GM23338 (cell line): ENCODE data around the gene KNTC1. TPM values are rescaled to one million over a fixed set of nuclear protein-coding genes. Genes with fewer than 3 reads are reported as not detected.

Experiments used
- ATAC-seq: fragments of 200-7000 bp; cut with Tn5 transposase; 3 replicates; pipeline ENCODE4 v1.9.1; 2020
- DNase-seq: peaks from one replicate; pipeline ENCODE4 v3.0.0-alpha.2; 2015; ENCODE audit warnings: low spot score
- H2AFZ ChIP-seq: fragments of 200-600 bp; sonication (generic); 2 replicates; pipeline ENCODE4 v1.8.0; 2016; ENCODE audit warnings: antibody characterized with exemption, mild to moderate bottlenecking, moderate library complexity
- H3F3A ChIP-seq: fragments of 200-600 bp; sonication (generic); replicated peaks from 2 replicates; pipeline ENCODE4 v1.8.0; 2017; ENCODE audit warnings: antibody characterized with exemption, mixed run types, low read depth
- H3K27ac ChIP-seq: fragments of 200-600 bp; sonication (generic); 2 replicates; pipeline ENCODE4 v1.6.1; 2016; ENCODE audit warnings: low read depth
- H3K27me3 ChIP-seq: fragments of 200-600 bp; sonication (generic); 2 replicates; pipeline ENCODE4 v1.8.0; 2016; ENCODE audit warnings: mild to moderate bottlenecking, mixed run types, moderate library complexity; ENCODE audit not compliant: insufficient read depth
- H3K36me3 ChIP-seq: fragments of 200-600 bp; sonication (generic); 2 replicates; pipeline ENCODE4 v1.8.0; 2016; ENCODE audit warnings: mild to moderate bottlenecking; ENCODE audit not compliant: insufficient read depth
- H3K4me1 ChIP-seq: fragments of 200-600 bp; sonication (generic); 2 replicates; pipeline ENCODE4 v1.8.0; 2016; ENCODE audit warnings: mild to moderate bottlenecking, moderate library complexity; ENCODE audit not compliant: insufficient read depth
- H3K4me2 ChIP-seq: fragments of 200-600 bp; sonication (generic); 2 replicates; pipeline ENCODE4 v1.7.1; 2017; ENCODE audit warnings: mixed run types
- H3K4me3 ChIP-seq: fragments of 200-600 bp; sonication (generic); 2 replicates; pipeline ENCODE4 v1.6.1; 2016; ENCODE audit warnings: mixed run types
- H3K79me2 ChIP-seq: fragments of 200-600 bp; sonication (generic); replicated peaks from 2 replicates; pipeline ENCODE4 v1.8.0; 2017; ENCODE audit warnings: mild to moderate bottlenecking; ENCODE audit not compliant: insufficient read depth
- H3K9me2 ChIP-seq: fragments of 200-600 bp; sonication (generic); 2 replicates; pipeline ENCODE4 v1.8.0; 2017; ENCODE audit not compliant: insufficient read depth
- H4K20me1 ChIP-seq: fragments of 200-600 bp; sonication (generic); replicated peaks from 2 replicates; pipeline ENCODE4 v1.8.0; 2017; ENCODE audit warnings: mild to moderate bottlenecking; ENCODE audit not compliant: insufficient read depth
- H3K27ac Mint-ChIP-seq: 2 replicates; pipeline ENCODE4 v1.8.0; 2020; ENCODE audit warnings: inconsistent platforms, mild to moderate bottlenecking, moderate library complexity, mixed read lengths
- H3K27me3 Mint-ChIP-seq: 3 replicates; pipeline ENCODE4 v1.8.0; 2022; ENCODE audit warnings: low read depth, mild to moderate bottlenecking, moderate library complexity, mixed read lengths, inconsistent platforms; ENCODE audit not compliant: insufficient read depth, poor library complexity
- H3K36me3 Mint-ChIP-seq: 3 replicates; pipeline ENCODE4 v1.8.0; 2021; ENCODE audit warnings: low read depth, mild to moderate bottlenecking, inconsistent platforms, moderate library complexity, mixed read lengths
- H3K4me1 Mint-ChIP-seq: 3 replicates; pipeline ENCODE4 v1.8.0; 2020; ENCODE audit warnings: mild to moderate bottlenecking, inconsistent platforms, mixed read lengths
- H3K4me3 Mint-ChIP-seq: 3 replicates; pipeline ENCODE4 v1.8.0; 2021; ENCODE audit warnings: moderate library complexity, mild to moderate bottlenecking, inconsistent platforms, mixed read lengths
- H3K9me3 Mint-ChIP-seq: 3 replicates; pipeline ENCODE4 v1.8.0; 2020; ENCODE audit warnings: moderate library complexity, mild to moderate bottlenecking, inconsistent platforms, mixed read lengths
- EZH2 ChIP-seq: fragments of 200-600 bp; sonication (generic); IDR thresholded peaks from one replicate; pipeline ENCODE4 v1.8.0; 2017; ENCODE audit warnings: antibody characterized with exemption, mild to moderate bottlenecking, low read depth; ENCODE audit not compliant: unreplicated experiment
- EZH2phosphoT487 ChIP-seq: fragments of 200-600 bp; sonication (generic); IDR thresholded peaks from one replicate; pipeline ENCODE4 v1.8.1; 2018; ENCODE audit warnings: antibody characterized with exemption; ENCODE audit not compliant: unreplicated experiment
- POLR2AphosphoS5 ChIP-seq: IDR thresholded peaks from 2 replicates; pipeline ENCODE4 v1.6.1; 2016; ENCODE audit warnings: antibody characterized with exemption, low read depth
- ZNF114 ChIP-seq: fragments of 250-450 bp; sonication (Bioruptor Pico); IDR thresholded peaks from 2 replicates; pipeline ENCODE4 v1.5.0; 2020; ENCODE audit warnings: mild to moderate bottlenecking, moderate library complexity
- ZNF331 ChIP-seq: fragments of 250-450 bp; sonication (Bioruptor Pico); IDR thresholded peaks from 2 replicates; pipeline ENCODE4 v1.5.0; 2020; ENCODE audit warnings: low read depth, mild to moderate bottlenecking, moderate library complexity
- polyA plus RNA-seq: library from polyadenylated mRNA; unstranded; fragments of >200 nt; fragmentation: Nextera tagmentation; extraction: Ambion mirVana; gene quantifications from 2 replicates; pipeline ENCODE4 v1.2.1, GENCODE V29; 2016
- total RNA-seq: library from RNA; depleted of rRNA; stranded (reverse); fragments of >200 nt; shearing (Covaris generic); gene quantifications from 2 replicates; pipeline ENCODE4 v1.2.3, GENCODE V29; 2014
- TF ChIP-seq, protein P1 (sequence below): IDR thresholded peaks from 2 replicates; pipeline ENCODE4 v1.6.1; 2016; ENCODE audit warnings: antibody characterized with exemption
- TF ChIP-seq, protein P2 (sequence below): IDR thresholded peaks from one replicate; pipeline ENCODE4 v1.6.1; 2018; ENCODE audit warnings: antibody characterized with exemption; ENCODE audit not compliant: unreplicated experiment
- TF ChIP-seq, protein P3 (sequence below): fragments of 250-450 bp; sonication (Bioruptor Pico); IDR thresholded peaks from 2 replicates; pipeline ENCODE4 v1.5.0; 2020; ENCODE audit warnings: mild to moderate bottlenecking, moderate library complexity
- TF ChIP-seq, protein P4 (sequence below), 2 experiments: fragments of 200-600 bp in 1 of 2; sonication (generic) in 1 of 2; conservative IDR thresholded peaks; 2 replicates each; pipeline versions ENCODE4 v1.5.1 to v1.6.1; 2016 to 2017; ENCODE audit warnings: antibody characterized with exemption in 2 of 2, low read depth in 2 of 2, mild to moderate bottlenecking in 2 of 2, moderate library complexity in 1 of 2

The KNTC1 gene
- total and polyA plus RNA-seq, 2 experiments from 2014 or later, result 55.2 to 98.0 TPM

DNA sequence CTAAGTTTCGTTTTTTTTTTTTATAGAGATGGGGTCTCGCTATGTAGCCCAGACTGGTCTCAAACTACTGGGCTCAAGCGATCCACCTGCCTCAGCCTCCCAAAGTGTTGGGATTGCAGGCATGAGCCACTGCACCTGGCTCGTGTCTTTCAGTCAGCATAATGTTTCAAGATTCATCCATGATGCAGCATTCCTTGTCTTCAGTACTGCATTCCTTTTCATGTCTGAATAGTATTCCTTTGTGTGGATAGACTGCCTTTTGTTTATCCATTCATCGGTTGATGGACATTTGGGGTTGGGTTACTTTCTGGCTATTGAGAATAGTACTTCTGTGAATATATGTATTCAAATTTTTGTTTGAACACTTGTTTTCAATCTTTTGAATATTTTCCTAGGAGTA, 138.7 kb downstream of the KNTC1 start:
- Histone ChIP-seq H3K27me3 (no peaks in the 10 kb centered on the region), H4K20me1 (no peaks in the 10 kb centered on the region; the same call in 1 of the 2 replicates), H3K4me3 (no peak overlapping the region), H3K79me2 (no peaks in the 10 kb centered on the region), H3K4me1 (no peaks in the 10 kb centered on the region), H3K4me2 (no peak overlapping the region), H3K9me2 (no peaks in the 10 kb centered on the region), H2AFZ (no peak overlapping the region), H3K27ac (no peak overlapping the region), H3K36me3 (no peaks in the 10 kb centered on the region), H3F3A (no peaks in the 10 kb centered on the region)
- DNase-seq (no peak), ATAC-seq (no peak)
- Mint-ChIP-seq H3K27me3 (peaks cover 4% of the 10 kb centered on the region), H3K27ac (no peak overlapping the region), H3K36me3 (no peaks in the 10 kb centered on the region), H3K9me3 (no peaks in the 10 kb centered on the region), H3K4me1 (no peaks in the 10 kb centered on the region; the same call in 2 of the 3 replicates), H3K4me3 (no peak overlapping the region)
- TF ChIP-seq EZH2phosphoT487 (no peak), POLR2AphosphoS5 (no peak)
- TF ChIP-seq, protein P1, sequence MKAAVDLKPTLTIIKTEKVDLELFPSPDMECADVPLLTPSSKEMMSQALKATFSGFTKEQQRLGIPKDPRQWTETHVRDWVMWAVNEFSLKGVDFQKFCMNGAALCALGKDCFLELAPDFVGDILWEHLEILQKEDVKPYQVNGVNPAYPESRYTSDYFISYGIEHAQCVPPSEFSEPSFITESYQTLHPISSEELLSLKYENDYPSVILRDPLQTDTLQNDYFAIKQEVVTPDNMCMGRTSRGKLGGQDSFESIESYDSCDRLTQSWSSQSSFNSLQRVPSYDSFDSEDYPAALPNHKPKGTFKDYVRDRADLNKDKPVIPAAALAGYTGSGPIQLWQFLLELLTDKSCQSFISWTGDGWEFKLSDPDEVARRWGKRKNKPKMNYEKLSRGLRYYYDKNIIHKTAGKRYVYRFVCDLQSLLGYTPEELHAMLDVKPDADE, result no peak

DNA sequence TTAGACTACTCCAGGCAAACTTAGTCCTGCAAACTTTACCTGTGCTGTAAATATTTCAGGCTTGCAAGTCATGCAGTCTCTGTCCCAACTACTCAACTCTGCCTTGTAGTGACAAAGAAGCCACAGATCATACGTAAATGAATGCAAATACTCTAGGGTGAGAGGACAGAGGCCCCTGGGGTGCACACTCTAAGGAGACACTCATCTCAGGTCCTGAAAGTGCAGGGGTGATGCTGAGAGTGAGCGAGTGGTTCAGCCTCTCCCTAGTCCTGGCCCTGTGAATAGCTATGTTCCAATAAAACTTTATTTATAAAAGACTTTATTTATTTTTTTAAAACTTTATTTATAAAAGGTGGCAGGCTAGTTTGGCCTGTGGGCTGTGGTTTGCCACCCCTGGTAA, 141.2 kb downstream of the KNTC1 start:
- H3K79me2 ChIP-seq, result no peaks in the 10 kb centered on the region
- ATAC-seq (peak; percentile 76), DNase-seq (peak; percentile 19)
- H3K27me3 Mint-ChIP-seq, result peaks cover 4% of the 10 kb centered on the region
- H3K4me1 Mint-ChIP-seq, result peaks cover 6% of the 10 kb centered on the region
- H3K9me3 Mint-ChIP-seq, result no peaks in the 10 kb centered on the region
- no peak overlapping the region for H3K4me3 ChIP-seq
- H3F3A ChIP-seq, result no peaks in the 10 kb centered on the region
- H3K27ac ChIP-seq, result 0 out of 2 replicates have a peak overlapping the region, but pooled peaks have one; percentile 30
- no peaks in the 10 kb centered on the region; the same call in 1 of the 2 replicates for H4K20me1 ChIP-seq
- H3K36me3 ChIP-seq, result no peaks in the 10 kb centered on the region
- H3K36me3 Mint-ChIP-seq, result no peaks in the 10 kb centered on the region
- H3K4me1 ChIP-seq, result peaks cover 7% of the 10 kb centered on the region; the same call in 1 of the 2 replicates
- H3K27me3 ChIP-seq, result no peaks in the 10 kb centered on the region
- no peak overlapping the region for H2AFZ ChIP-seq
- no peaks in the 10 kb centered on the region for H3K9me2 ChIP-seq
- H3K4me2 ChIP-seq, result no peak overlapping the region
- no peak overlapping the region for H3K4me3 Mint-ChIP-seq
- no peak overlapping the region for H3K27ac Mint-ChIP-seq
- no peak for TF ChIP-seq EZH2phosphoT487
- TF ChIP-seq, protein P2, sequence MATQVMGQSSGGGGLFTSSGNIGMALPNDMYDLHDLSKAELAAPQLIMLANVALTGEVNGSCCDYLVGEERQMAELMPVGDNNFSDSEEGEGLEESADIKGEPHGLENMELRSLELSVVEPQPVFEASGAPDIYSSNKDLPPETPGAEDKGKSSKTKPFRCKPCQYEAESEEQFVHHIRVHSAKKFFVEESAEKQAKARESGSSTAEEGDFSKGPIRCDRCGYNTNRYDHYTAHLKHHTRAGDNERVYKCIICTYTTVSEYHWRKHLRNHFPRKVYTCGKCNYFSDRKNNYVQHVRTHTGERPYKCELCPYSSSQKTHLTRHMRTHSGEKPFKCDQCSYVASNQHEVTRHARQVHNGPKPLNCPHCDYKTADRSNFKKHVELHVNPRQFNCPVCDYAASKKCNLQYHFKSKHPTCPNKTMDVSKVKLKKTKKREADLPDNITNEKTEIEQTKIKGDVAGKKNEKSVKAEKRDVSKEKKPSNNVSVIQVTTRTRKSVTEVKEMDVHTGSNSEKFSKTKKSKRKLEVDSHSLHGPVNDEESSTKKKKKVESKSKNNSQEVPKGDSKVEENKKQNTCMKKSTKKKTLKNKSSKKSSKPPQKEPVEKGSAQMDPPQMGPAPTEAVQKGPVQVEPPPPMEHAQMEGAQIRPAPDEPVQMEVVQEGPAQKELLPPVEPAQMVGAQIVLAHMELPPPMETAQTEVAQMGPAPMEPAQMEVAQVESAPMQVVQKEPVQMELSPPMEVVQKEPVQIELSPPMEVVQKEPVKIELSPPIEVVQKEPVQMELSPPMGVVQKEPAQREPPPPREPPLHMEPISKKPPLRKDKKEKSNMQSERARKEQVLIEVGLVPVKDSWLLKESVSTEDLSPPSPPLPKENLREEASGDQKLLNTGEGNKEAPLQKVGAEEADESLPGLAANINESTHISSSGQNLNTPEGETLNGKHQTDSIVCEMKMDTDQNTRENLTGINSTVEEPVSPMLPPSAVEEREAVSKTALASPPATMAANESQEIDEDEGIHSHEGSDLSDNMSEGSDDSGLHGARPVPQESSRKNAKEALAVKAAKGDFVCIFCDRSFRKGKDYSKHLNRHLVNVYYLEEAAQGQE, result no peak
- TF ChIP-seq POLR2AphosphoS5, result no peak
- no peak for TF ChIP-seq EZH2
- TF ChIP-seq ZNF331 (CRISPR knock-in tag), result no peak
- TF ChIP-seq, protein P3, sequence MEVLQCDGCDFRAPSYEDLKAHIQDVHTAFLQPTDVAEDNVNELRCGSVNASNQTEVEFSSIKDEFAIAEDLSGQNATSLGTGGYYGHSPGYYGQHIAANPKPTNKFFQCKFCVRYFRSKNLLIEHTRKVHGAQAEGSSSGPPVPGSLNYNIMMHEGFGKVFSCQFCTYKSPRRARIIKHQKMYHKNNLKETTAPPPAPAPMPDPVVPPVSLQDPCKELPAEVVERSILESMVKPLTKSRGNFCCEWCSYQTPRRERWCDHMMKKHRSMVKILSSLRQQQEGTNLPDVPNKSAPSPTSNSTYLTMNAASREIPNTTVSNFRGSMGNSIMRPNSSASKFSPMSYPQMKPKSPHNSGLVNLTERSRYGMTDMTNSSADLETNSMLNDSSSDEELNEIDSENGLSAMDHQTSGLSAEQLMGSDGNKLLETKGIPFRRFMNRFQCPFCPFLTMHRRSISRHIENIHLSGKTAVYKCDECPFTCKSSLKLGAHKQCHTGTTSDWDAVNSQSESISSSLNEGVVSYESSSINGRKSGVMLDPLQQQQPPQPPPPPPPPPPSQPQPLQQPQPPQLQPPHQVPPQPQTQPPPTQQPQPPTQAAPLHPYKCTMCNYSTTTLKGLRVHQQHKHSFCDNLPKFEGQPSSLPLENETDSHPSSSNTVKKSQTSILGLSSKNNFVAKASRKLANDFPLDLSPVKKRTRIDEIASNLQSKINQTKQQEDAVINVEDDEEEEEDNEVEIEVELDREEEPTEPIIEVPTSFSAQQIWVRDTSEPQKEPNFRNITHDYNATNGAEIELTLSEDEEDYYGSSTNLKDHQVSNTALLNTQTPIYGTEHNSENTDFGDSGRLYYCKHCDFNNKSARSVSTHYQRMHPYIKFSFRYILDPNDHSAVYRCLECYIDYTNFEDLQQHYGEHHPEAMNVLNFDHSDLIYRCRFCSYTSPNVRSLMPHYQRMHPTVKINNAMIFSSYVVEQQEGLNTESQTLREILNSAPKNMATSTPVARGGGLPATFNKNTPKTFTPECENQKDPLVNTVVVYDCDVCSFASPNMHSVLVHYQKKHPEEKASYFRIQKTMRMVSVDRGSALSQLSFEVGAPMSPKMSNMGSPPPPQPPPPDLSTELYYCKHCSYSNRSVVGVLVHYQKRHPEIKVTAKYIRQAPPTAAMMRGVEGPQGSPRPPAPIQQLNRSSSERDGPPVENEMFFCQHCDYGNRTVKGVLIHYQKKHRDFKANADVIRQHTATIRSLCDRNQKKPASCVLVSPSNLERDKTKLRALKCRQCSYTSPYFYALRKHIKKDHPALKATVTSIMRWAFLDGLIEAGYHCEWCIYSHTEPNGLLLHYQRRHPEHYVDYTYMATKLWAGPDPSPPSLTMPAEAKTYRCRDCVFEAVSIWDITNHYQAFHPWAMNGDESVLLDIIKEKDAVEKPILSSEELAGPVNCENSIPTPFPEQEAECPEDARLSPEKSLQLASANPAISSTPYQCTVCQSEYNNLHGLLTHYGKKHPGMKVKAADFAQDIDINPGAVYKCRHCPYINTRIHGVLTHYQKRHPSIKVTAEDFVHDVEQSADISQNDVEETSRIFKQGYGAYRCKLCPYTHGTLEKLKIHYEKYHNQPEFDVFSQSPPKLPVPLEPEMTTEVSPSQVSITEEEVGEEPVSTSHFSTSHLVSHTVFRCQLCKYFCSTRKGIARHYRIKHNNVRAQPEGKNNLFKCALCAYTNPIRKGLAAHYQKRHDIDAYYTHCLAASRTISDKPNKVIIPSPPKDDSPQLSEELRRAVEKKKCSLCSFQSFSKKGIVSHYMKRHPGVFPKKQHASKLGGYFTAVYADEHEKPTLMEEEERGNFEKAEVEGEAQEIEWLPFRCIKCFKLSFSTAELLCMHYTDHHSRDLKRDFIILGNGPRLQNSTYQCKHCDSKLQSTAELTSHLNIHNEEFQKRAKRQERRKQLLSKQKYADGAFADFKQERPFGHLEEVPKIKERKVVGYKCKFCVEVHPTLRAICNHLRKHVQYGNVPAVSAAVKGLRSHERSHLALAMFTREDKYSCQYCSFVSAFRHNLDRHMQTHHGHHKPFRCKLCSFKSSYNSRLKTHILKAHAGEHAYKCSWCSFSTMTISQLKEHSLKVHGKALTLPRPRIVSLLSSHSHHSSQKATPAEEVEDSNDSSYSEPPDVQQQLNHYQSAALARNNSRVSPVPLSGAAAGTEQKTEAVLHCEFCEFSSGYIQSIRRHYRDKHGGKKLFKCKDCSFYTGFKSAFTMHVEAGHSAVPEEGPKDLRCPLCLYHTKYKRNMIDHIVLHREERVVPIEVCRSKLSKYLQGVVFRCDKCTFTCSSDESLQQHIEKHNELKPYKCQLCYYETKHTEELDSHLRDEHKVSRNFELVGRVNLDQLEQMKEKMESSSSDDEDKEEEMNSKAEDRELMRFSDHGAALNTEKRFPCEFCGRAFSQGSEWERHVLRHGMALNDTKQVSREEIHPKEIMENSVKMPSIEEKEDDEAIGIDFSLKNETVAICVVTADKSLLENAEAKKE (CRISPR knock-in tag), result no peak
- no peak for TF ChIP-seq ZNF114 (CRISPR knock-in tag)
- TF ChIP-seq, protein P4, sequence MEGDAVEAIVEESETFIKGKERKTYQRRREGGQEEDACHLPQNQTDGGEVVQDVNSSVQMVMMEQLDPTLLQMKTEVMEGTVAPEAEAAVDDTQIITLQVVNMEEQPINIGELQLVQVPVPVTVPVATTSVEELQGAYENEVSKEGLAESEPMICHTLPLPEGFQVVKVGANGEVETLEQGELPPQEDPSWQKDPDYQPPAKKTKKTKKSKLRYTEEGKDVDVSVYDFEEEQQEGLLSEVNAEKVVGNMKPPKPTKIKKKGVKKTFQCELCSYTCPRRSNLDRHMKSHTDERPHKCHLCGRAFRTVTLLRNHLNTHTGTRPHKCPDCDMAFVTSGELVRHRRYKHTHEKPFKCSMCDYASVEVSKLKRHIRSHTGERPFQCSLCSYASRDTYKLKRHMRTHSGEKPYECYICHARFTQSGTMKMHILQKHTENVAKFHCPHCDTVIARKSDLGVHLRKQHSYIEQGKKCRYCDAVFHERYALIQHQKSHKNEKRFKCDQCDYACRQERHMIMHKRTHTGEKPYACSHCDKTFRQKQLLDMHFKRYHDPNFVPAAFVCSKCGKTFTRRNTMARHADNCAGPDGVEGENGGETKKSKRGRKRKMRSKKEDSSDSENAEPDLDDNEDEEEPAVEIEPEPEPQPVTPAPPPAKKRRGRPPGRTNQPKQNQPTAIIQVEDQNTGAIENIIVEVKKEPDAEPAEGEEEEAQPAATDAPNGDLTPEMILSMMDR (conservative IDR thresholded peaks at IDR 0.05; ENCODE audit: low read depth in 2 of 2), result no peak
